Endothelial cell of umbilical vein (primary cell): ENCODE data around the gene OR10AD1. TPM values are rescaled to one million over a fixed set of nuclear protein-coding genes. Genes with fewer than 3 reads are reported as not detected.

ENCODE experiments used
- BruUV-seq: library from RNA; stranded (reverse); fragments of 400-500 nt; replicated peaks from 2 replicates; lab custom pipeline; 2021; lab: Mats Ljungman, UMichigan
- CTCF ChIA-PET: fragments of 300-600, 350-600 bp; sonication (Branson Sonifier 250); formaldehyde crosslinking; loops from one replicate; lab custom pipeline; 2021; ENCODE audit warnings: antibody characterized with exemption, inconsistent platforms; lab: Charles Lee
- POLR2A ChIA-PET: fragments of 300-600, 350-600 bp; sonication (Branson Sonifier 250); formaldehyde crosslinking; loops from one replicate; lab custom pipeline; 2021; ENCODE audit warnings: antibody characterized with exemption, inconsistent platforms; lab: Charles Lee
- DNase-seq: peaks from one replicate; pipeline ENCODE4 v3.0.0-alpha.2; 2011; ENCODE audit warnings: low read depth, low spot score
- FAIRE-seq: peaks from 2 replicates; lab custom pipeline; 2011; peaks lifted over from hg19 to GRCh38; lab: Jason Lieb, UNC
- H2AFZ ChIP-seq: 2 replicates; pipeline ENCODE4 v1.6.0; 2012; ENCODE audit warnings: low read depth, low read length, control low read depth, inconsistent platforms
- H3K27ac ChIP-seq: 2 replicates; pipeline ENCODE4 v1.5.1; 2011; ENCODE audit warnings: low read depth, mild to moderate bottlenecking, control low read depth, low read length, moderate library complexity; ENCODE audit not compliant: insufficient read depth
- H3K27me3 ChIP-seq, 2 experiments: 2 replicates each; pipeline versions ENCODE4 v1.6.0 to v1.6.1; 2011; ENCODE audit warnings: low read length in 2 of 2, mixed read lengths in 1 of 2; ENCODE audit not compliant: control insufficient read depth in 2 of 2, insufficient read depth in 2 of 2
- H3K36me3 ChIP-seq, 2 experiments: 2 replicates in 1 of 2; 3 replicates in 1 of 2; pipeline ENCODE4 v1.5.1; 2011; ENCODE audit warnings: low read length in 2 of 2, mild to moderate bottlenecking in 1 of 2, moderate library complexity in 1 of 2; ENCODE audit not compliant: control insufficient read depth in 2 of 2, insufficient read depth in 2 of 2; ENCODE audit errors: extremely low read depth in 1 of 2
- H3K4me1 ChIP-seq: 3 replicates; pipeline ENCODE4 v1.5.1; 2011; ENCODE audit warnings: mild to moderate bottlenecking, low read length; ENCODE audit not compliant: control insufficient read depth, insufficient read depth; ENCODE audit errors: extremely low read depth
- H3K4me2 ChIP-seq: 2 replicates; pipeline ENCODE4 v1.6.1; 2011; ENCODE audit warnings: low read length, control low read depth, mixed read lengths; ENCODE audit not compliant: insufficient read depth
- H3K4me3 ChIP-seq, 3 experiments: fragments of 200-600 bp in 1 of 3; sonication (generic), shearing (Covaris generic) in 1 of 3; replicated peaks in 1 of 3; 2 replicates each; pipeline ENCODE4 v1.5.1; 2011 to 2016; ENCODE audit warnings: control low read depth in 3 of 3, low read length in 3 of 3, mild to moderate bottlenecking in 2 of 3, inconsistent platforms in 1 of 3, low read depth in 1 of 3, moderate library complexity in 1 of 3; ENCODE audit not compliant: insufficient read depth in 1 of 3
- H3K79me2 ChIP-seq: 2 replicates; pipeline ENCODE4 v1.6.0; 2012; ENCODE audit warnings: low read length, inconsistent platforms; ENCODE audit not compliant: control insufficient read depth, insufficient read depth
- H3K9ac ChIP-seq: replicated peaks from 2 replicates; pipeline ENCODE3; 2011; ENCODE audit warnings: low read length, control low read depth; ENCODE audit not compliant: insufficient read depth; ENCODE audit errors: extremely low read depth
- H3K9me1 ChIP-seq: replicated peaks from 3 replicates; pipeline ENCODE4 v1.6.0; 2011; ENCODE audit warnings: mild to moderate bottlenecking, low read length; ENCODE audit not compliant: control insufficient read depth, insufficient read depth; ENCODE audit errors: extremely low read depth
- H3K9me3 ChIP-seq: replicated peaks from 2 replicates; pipeline ENCODE4 v1.5.1; 2012; ENCODE audit warnings: low read length, inconsistent platforms; ENCODE audit not compliant: control insufficient read depth, insufficient read depth
- H4K20me1 ChIP-seq: replicated peaks from 2 replicates; pipeline ENCODE3; 2011; ENCODE audit warnings: mild to moderate bottlenecking, low read length; ENCODE audit not compliant: control insufficient read depth, insufficient read depth; ENCODE audit errors: extremely low read depth
- EZH2 ChIP-seq: IDR thresholded peaks from 2 replicates; pipeline ENCODE4 v1.6.1; 2012; ENCODE audit warnings: borderline replicate concordance, low read depth, mild to moderate bottlenecking, moderate library complexity, low read length, inconsistent platforms; ENCODE audit not compliant: severe bottlenecking
- GATA2 ChIP-seq: IDR thresholded peaks from 2 replicates; pipeline ENCODE4 v1.7.0; 2011; ENCODE audit warnings: low read depth, mild to moderate bottlenecking, moderate library complexity, mixed read lengths, low read length; ENCODE audit not compliant: insufficient read length, insufficient read depth
- MYC ChIP-seq: IDR thresholded peaks from one replicate; pipeline ENCODE4 v1.6.1; 2011; ENCODE audit warnings: mild to moderate bottlenecking, low read depth, low read length
- dilution Hi-C: fragments of 300-500 bp; cut with MboI; formaldehyde crosslinking; loops from one replicate; pipeline ENCODE4 v1.15.0; 2019; ENCODE audit warnings: low sequenced_read_pairs; ENCODE audit not compliant: extremely low pct_ligation_motif_present
- intact Hi-C: fragments of 100-400 bp; cut with micrococcal nuclease; formaldehyde crosslinking; loops from one replicate; pipeline ENCODE4 v1.10.0; 2022
- polyA plus RNA-seq, 4 experiments: library from polyadenylated mRNA; depleted of rRNA in 3 of 4; stranded (reverse) in 3 of 4; unstranded in 1 of 4; fragments of >200 nt; gene quantifications; 2 replicates each; pipeline versions ENCODE4 v1.2.1 to v1.2.3, GENCODE V29; 2011 to 2012; ENCODE audit warnings: missing spikeins in 1 of 4
- total RNA-seq: library from RNA; stranded (reverse); gene quantifications from 2 replicates; pipeline ENCODE4 v1.2.3, GENCODE V29; 2021

Gene OR10AD1
- total and polyA plus RNA-seq, 2 donors (not counting 3 experiments of a cell fraction or from before 2014, with no cell fraction given) = not detected

GRCh38 chr12:48184549-48184922 lies 18.6 kb downstream of the OR10AD1 start:
- no peaks in the 10 kb centered on the region for H4K20me1 ChIP-seq
- no peak overlapping the region for H3K4me3 ChIP-seq
- H3K4me1 ChIP-seq = no peaks in the 10 kb centered on the region
- BruUV-seq = no TSS peak
- H3K27ac ChIP-seq = no peak overlapping the region
- H3K9me3 ChIP-seq = no peaks in the 10 kb centered on the region
- no peak overlapping the region for H3K9ac ChIP-seq
- H3K27me3 ChIP-seq = peaks cover 37 to 47% of the 10 kb centered on the region in 2 experiments
- H2AFZ ChIP-seq = no peak overlapping the region
- intact Hi-C loops (loop anchor here (5.0 kb wide), 1 partner anchor 268 kb away; no protein-coding TSS in a partner anchor), dilution Hi-C loops (no loop called here)
- ChIA-PET POLR2A (no interaction called here), CTCF (interaction anchor here (1.0 to 1.5 kb wide), 3 partner anchors 9 to 100 kb away, joined by 3 to 5 read pairs (median 4); no protein-coding TSS in a partner anchor)
- TF ChIP-seq MYC (no peak), EZH2 (peak; percentile 64)
- no peaks in the 10 kb centered on the region for H3K79me2 ChIP-seq
- H3K4me2 ChIP-seq = no peak overlapping the region
- H3K9me1 ChIP-seq = no peaks in the 10 kb centered on the region
- no peak for DNase-seq
- FAIRE-seq = no peak
- H3K36me3 ChIP-seq = no peaks in the 10 kb centered on the region

GRCh38 chr12:48183876-48184548 lies 19.1 kb downstream of the OR10AD1 start:
- ChIA-PET POLR2A (no interaction called here), CTCF (interaction anchor here (1.5 to 1.6 kb wide), 2 partner anchors 10 to 12 kb away, joined by 4 to 7 read pairs; no protein-coding TSS in a partner anchor)
- Histone ChIP-seq H3K9me3 (no peaks in the 10 kb centered on the region), H3K36me3 (no peaks in the 10 kb centered on the region), H3K4me3 (peak overlapping the region in 2 of 3 experiments; percentile 48 to 57), H3K9ac (peak overlapping the region; percentile 5), H3K27ac (no peak overlapping the region), H3K79me2 (no peaks in the 10 kb centered on the region), H3K4me1 (no peaks in the 10 kb centered on the region), H3K27me3 (peaks cover 42 to 53% of the 10 kb centered on the region in 2 experiments), H2AFZ (peak overlapping the region; percentile 64), H4K20me1 (no peaks in the 10 kb centered on the region), H3K9me1 (no peaks in the 10 kb centered on the region), H3K4me2 (peak overlapping the region; percentile 72)
- FAIRE-seq = no peak
- TF ChIP-seq EZH2 = peak; percentile 97
- TF ChIP-seq GATA2 = no peak
- no TSS peak for BruUV-seq
- no peak for DNase-seq
- dilution Hi-C loops (no loop called here), intact Hi-C loops (loop anchor here (1.0 to 5.0 kb wide), 2 partner anchors 14 to 268 kb away; no protein-coding TSS in a partner anchor)
